Measurements from ENCODE around the gene MRPL47. TPM values are rescaled to one million over a fixed set of nuclear protein-coding genes. Genes with fewer than 3 reads are reported as not detected.
"Not testable (repeated sequence)": the region's sequence is repeated elsewhere in the genome, so short reads cannot be mapped to it uniquely, and the experiment has no call there.

Gene MRPL47
- total and polyA plus RNA-seq, 8 donors, result 5.8 to 50.6 (median 35.2) TPM

GRCh38 chr3:179651687-179652446 lies 47.4 kb upstream of the MRPL47 start:
- Histone ChIP-seq H3K4me3 (peak overlapping the region; percentile 73 to 85 (median 80)), H3K27ac (peak overlapping the region in 4 of 5 donors; percentile 85 to 94 (median 89))
- DNase-seq, result peak in 1 of 2 donors; percentile 24

GRCh38 chr3:179646177-179646576 lies 41.7 kb upstream of the MRPL47 start:
- peaks cover 0 to 14% (median 6%) of the 10 kb centered on the region in 4 donors for H3K4me1 ChIP-seq
- no peaks in the 10 kb centered on the region for H3K27me3 ChIP-seq
- H3K36me3 ChIP-seq, result no peaks in the 10 kb centered on the region
- intact Hi-C loops (cut with DNase I; ENCODE audit: low total_unique reads), result no loop called here
- TF ChIP-seq POLR2AphosphoS5 (IDR thresholded peaks at IDR 0.05), result no peak
- TF ChIP-seq EP300 (IDR thresholded peaks at IDR 0.05), result no peak
- TF ChIP-seq CTCF (IDR thresholded peaks at IDR 0.05), result no peak
- TF ChIP-seq POLR2A (IDR thresholded peaks at IDR 0.05), result no peak
- DNase-seq, result no peak
- H3K9me3 ChIP-seq, result no peaks in the 10 kb centered on the region
- H3K4me3 ChIP-seq, result no peak overlapping the region
- no peak overlapping the region for H3K27ac ChIP-seq
- 83 to 89% (median 87%) methylated on average over 3 of the region's 3 CpGs for WGBS, 5 donors

More at GRCh38 chr3:179651687-179652446, 47.4 kb upstream of the MRPL47 start:
- intact Hi-C loops (cut with DNase I; ENCODE audit: low total_unique reads), result no loop called here
- Histone ChIP-seq H3K36me3 (no peaks in the 10 kb centered on the region), H3K27me3 (no peaks in the 10 kb centered on the region), H3K9me3 (no peaks in the 10 kb centered on the region), H3K4me1 (peaks cover 0 to 19% (median 17%) of the 10 kb centered on the region in 4 donors)
- TF ChIP-seq POLR2A (IDR thresholded peaks at IDR 0.05) (no peak), POLR2AphosphoS5 (IDR thresholded peaks at IDR 0.05) (no peak), CTCF (IDR thresholded peaks at IDR 0.05) (no peak), EP300 (IDR thresholded peaks at IDR 0.05) (no peak)
- WGBS, 5 donors, result 43 to 49% (median 47%) methylated on average over 11 of the region's 11 CpGs

- DNase-seq; H3K27me3 ChIP-seq; H3K36me3 ChIP-seq; H3K4me3 ChIP-seq; intact Hi-C loops (cut with DNase I; ENCODE audit: low total_unique reads); H3K9me3 ChIP-seq: not testable (repeated sequence)
- H3K4me1 ChIP-seq, result peaks cover 0 to 14% (median 6%) of the 10 kb centered on the region in 4 donors
- 85 to 94% (median 85%) methylated on average over 8 of the region's 8 CpGs for WGBS, 5 donors
- H3K27ac ChIP-seq, result peak overlapping the region in 2 of 5 donors; percentile 27 to 58
These were observed 39.4 kb upstream of the MRPL47 start for GRCh38 chr3:179643837-179644236.

GRCh38 chr3:179642871-179643270 lies 38.4 kb upstream of the MRPL47 start:
- no peaks in the 10 kb centered on the region for H3K27me3 ChIP-seq
- H3K36me3 ChIP-seq, result no peaks in the 10 kb centered on the region
- no peak overlapping the region for H3K4me3 ChIP-seq
- WGBS, 5 donors, result 78 to 88% (median 84%) methylated on average over 2 to 3 of the region's 3 CpGs
- peaks cover 0 to 14% (median 6%) of the 10 kb centered on the region in 4 donors for H3K4me1 ChIP-seq
- no peak overlapping the region for H3K27ac ChIP-seq
- no peak for DNase-seq
- no peak for TF ChIP-seq CTCF (IDR thresholded peaks at IDR 0.05)
- no peaks in the 10 kb centered on the region for H3K9me3 ChIP-seq
- intact Hi-C loops (cut with DNase I; ENCODE audit: low total_unique reads), result no loop called here

GRCh38 chr3:179640469-179640868 lies 36.0 kb upstream of the MRPL47 start:
- Histone ChIP-seq H3K9me3 (no peaks in the 10 kb centered on the region), H3K4me1 (peaks cover 0 to 14% (median 6%) of the 10 kb centered on the region in 4 donors), H3K27ac (no peak overlapping the region), H3K27me3 (no peaks in the 10 kb centered on the region), H3K36me3 (no peaks in the 10 kb centered on the region), H3K4me3 (no peak overlapping the region)
- 91 to 100% (median 99%) methylated on average over 1 of the region's 1 CpG for WGBS, 5 donors
- intact Hi-C loops (cut with DNase I; ENCODE audit: low total_unique reads), result no loop called here
- no peak for DNase-seq
- TF ChIP-seq POLR2A (IDR thresholded peaks at IDR 0.05), result no peak
- no peak for TF ChIP-seq EP300 (IDR thresholded peaks at IDR 0.05)
